ENCODE data around the gene CELF1.

CELF1 gene

GRCh38 chr11:47552566-47553405 is at the start of gene CELF1:
Gene CELF1 (minus strand): TSS chr11:47553132. CDS start chr11:47499523, 53,609 bp downstream.
- DNase-seq = peak; percentile 92

GRCh38 chr11:47599902-47600301 is 47.0 kb upstream of the CELF1 start:
- no peaks in the 10 kb centered on the region for H3K36me3 ChIP-seq
- H3K27ac ChIP-seq = peak overlapping the region; percentile 71
- H3K27me3 ChIP-seq (ENCODE audit: insufficient read depth, low read depth, severe bottlenecking) = no peaks in the 10 kb centered on the region
- H3K9me3 ChIP-seq (ENCODE audit: severe bottlenecking) = no peaks in the 10 kb centered on the region
- peak; percentile 57 for DNase-seq
- TF ChIP-seq CTCF (IDR thresholded peaks at IDR 0.05; ENCODE audit: low read depth, low read length) = no peak
- peak overlapping the region; percentile 20; the same call in 1 of the 2 replicates for H3K4me3 ChIP-seq (ENCODE audit: low read depth, low read length)

More at GRCh38 chr11:47552566-47553405, at the start of gene CELF1:
- H3K9me3 ChIP-seq (ENCODE audit: severe bottlenecking) = no peaks in the 10 kb centered on the region
- H3K27me3 ChIP-seq (ENCODE audit: insufficient read depth, low read depth, severe bottlenecking) = no peaks in the 10 kb centered on the region
- peak; percentile 85 for TF ChIP-seq CTCF (IDR thresholded peaks at IDR 0.05; ENCODE audit: low read depth, low read length)
- peak within 1 kb of the TSS; percentile 86 for H3K27ac ChIP-seq
- H3K36me3 ChIP-seq = peaks cover 24% of the 10 kb centered on the region
- H3K4me3 ChIP-seq (ENCODE audit: low read depth, low read length) = peak within 1 kb of the TSS; percentile 98

- no peaks in the 10 kb centered on the region for H3K36me3 ChIP-seq
- DNase-seq = no peak
- no peak for TF ChIP-seq CTCF (IDR thresholded peaks at IDR 0.05; ENCODE audit: low read depth, low read length)
- peaks cover 8% of the 10 kb centered on the region for H3K27me3 ChIP-seq (ENCODE audit: insufficient read depth, low read depth, severe bottlenecking)
- no peak overlapping the region for H3K4me3 ChIP-seq (ENCODE audit: low read depth, low read length)
- H3K27ac ChIP-seq = no peak overlapping the region
- H3K9me3 ChIP-seq (ENCODE audit: severe bottlenecking) = no peaks in the 10 kb centered on the region
These were observed 43.0 kb upstream of the CELF1 start for GRCh38 chr11:47595967-47596366.

- no peak for TF ChIP-seq CTCF (IDR thresholded peaks at IDR 0.05; ENCODE audit: low read depth, low read length)
- Histone ChIP-seq H3K27me3 (ENCODE audit: insufficient read depth, low read depth, severe bottlenecking) (peaks cover 8% of the 10 kb centered on the region), H3K9me3 (ENCODE audit: severe bottlenecking) (no peaks in the 10 kb centered on the region), H3K27ac (no peak overlapping the region), H3K36me3 (no peaks in the 10 kb centered on the region), H3K4me3 (ENCODE audit: low read depth, low read length) (no peak overlapping the region)
- no peak for DNase-seq
These were observed 42.1 kb upstream of the CELF1 start for GRCh38 chr11:47595029-47595428.

- peak; percentile 50 for DNase-seq
- H3K4me3 ChIP-seq (ENCODE audit: low read depth, low read length) = peak within 1 kb of the TSS; percentile 51
- no peaks in the 10 kb centered on the region for H3K9me3 ChIP-seq (ENCODE audit: severe bottlenecking)
- H3K27me3 ChIP-seq (ENCODE audit: insufficient read depth, low read depth, severe bottlenecking) = peaks cover 8% of the 10 kb centered on the region
- TF ChIP-seq CTCF (IDR thresholded peaks at IDR 0.05; ENCODE audit: low read depth, low read length) = no peak
- H3K36me3 ChIP-seq = no peaks in the 10 kb centered on the region
- H3K27ac ChIP-seq = no peak within 1 kb of the TSS
These were observed 41.3 kb upstream of the CELF1 start, which contains the start of gene C1QTNF4 for GRCh38 chr11:47593934-47594855. Gene C1QTNF4 (minus strand): TSS chr11:47594411. CDS start chr11:47590810, 3,601 bp downstream.

Data from WERI-Rb-1 (cell line).